Measurements from ENCODE around the gene HOXA7.

Gene HOXA7

GRCh38 chr7:27193335-27194001 is 37.0 kb upstream of the HOXA7 start:
- DNase-seq: no peak

DNA sequence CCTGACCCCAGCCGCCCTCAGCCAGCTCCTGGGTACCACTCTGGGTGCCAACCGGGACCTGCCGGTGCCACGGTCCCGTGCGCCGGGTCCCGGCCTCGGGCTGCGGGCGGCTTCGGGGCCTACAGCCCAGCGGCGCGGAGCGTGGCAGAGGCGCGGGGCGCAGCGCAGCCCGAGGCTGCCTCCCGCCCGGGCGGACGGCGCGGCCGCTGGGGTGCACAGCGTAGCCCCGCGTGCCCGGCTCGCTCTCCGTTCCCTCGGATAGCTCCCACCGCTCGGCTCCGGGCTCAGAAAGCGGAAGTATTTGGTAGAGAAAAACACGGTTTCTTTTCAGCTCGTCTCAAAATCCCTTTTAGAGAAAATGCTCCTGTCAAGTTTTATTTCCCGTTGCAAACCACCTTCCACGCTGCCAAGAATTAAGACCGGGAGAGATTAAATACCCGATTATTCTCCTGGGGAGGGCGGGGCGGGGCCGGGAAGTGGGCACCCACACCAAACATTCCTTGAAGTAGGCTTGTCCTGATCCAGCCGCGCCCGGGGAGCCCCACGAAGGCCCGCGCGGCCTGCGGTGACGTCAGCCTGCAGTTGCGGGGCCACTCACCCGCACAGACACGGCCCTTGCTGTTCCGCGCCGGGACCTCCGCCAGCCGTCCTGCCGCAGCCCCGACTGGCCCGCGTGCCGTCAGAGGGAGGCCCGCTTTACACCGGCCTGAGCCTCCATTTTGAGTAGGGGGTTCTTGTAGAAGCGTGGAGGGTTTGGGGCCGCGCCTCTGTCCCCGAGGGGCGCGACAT is 36.3 kb upstream of the HOXA7 start:
- DNase-seq: peak in 1 of 2 experiments; percentile 5

- DNase-seq: no peak
Measured at GRCh38 chr7:27191833-27192545, 35.5 kb upstream of the HOXA7 start.

DNA sequence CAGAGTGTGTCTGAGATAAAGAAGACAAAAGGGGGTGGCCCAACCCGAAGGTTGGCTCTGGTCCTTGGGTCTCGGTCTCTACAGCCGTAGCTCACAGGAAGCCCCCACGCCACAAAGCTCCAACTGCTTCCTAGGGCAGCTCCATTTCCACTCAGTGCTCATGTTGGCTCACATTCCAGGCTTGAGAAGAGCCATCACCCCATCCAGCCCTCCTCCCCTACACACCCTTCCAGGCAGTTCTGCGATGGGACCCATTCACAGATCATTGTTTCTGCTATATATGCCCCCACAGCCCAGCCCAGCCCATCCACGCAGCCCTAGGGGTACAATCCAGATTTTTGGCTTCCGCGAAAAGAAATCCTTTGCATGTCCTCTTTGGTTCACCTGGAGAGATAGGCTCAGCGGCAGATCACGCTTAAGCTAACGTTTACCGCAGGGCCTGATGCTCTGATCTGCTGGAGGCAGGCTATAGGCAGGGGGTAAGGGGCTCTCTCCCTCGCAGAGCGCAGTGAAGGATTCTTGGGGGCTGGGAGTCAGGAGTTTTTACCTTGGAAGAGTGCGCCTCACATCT is 34.8 kb upstream of the HOXA7 start:
- DNase-seq: no peak

GRCh38 chr7:27189997-27190748 is 33.7 kb upstream of the HOXA7 start:
- DNase-seq: no peak

DNA sequence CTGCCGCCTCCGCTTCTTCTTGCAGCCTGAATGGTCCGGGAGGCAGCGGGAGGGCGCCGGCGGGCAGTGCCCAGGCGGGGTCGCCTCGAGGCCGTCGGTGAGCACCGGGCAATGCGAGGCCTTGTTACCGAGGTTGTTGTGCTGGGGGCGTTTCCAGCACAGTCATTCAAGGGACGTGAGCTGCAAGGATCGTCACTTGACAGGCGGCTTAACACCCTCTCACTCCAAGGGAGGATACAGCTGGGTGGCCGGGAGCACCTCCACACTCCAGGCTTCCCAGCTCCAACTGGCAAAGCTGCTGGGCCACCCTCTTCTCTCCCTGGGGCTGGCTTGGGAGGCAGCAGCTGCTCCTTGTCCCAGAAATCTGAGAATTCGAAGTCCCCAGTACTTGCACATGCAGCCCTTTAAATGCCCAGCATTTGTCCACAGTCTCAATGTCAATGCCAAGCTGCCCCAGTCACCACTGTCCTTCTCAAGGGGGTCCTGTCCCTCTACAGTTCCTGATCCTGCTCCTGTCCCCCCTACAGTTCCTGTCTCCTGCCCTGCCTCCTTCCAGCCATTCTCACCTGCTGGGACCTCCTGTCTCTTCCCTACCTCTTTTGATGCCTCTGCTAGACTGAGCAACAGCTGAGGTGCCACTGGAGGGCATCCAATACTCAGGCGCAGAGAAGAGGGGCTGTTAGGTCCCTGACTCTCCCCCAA is 33.0 kb upstream of the HOXA7 start:
- no peak for DNase-seq

DNA sequence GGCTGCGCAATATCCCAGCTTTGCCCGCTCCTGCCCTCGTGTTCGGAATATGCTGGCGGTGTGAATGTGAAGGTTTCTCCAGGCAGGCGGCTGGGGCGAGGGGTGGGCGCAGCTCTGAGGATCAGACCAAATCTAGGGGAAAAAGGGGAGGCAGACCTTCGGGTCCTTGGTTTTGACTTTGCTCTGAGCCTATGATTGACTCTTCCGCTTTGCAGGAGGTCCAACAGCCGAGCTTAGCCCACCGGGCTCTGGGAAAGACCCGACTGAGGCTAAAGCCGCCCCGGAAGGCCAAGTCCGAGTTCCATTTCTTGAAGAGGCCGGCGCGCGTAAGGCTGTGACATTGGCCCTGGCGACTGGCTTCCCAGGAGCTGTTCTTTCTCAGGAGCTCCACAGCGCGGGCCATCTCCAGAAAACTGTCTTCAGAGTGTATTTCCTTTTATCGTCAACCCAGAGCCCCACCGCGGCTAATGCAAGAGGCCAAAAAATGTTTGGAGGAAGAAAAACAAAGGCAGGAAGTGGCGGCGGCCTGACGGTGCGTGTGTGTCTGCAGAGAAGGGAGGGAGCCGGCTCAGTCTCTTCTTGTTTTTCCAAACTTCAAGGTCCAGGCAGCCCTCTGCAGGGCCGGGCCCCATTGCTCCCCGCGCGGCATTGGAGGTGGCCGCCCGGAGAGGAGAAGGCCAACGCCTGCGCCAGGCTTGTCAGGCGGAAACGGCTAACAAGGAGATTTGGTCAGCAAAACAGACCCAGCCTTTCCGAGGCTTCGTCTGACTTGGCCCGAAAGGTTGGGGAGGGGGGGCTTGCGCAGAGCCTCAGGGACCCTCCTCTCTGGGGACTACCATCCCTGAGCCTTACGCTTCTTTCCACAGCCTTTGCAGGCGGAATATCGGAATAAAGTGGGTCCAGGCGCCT is 32.2 kb upstream of the HOXA7 start:
- DNase-seq: no peak

DNA sequence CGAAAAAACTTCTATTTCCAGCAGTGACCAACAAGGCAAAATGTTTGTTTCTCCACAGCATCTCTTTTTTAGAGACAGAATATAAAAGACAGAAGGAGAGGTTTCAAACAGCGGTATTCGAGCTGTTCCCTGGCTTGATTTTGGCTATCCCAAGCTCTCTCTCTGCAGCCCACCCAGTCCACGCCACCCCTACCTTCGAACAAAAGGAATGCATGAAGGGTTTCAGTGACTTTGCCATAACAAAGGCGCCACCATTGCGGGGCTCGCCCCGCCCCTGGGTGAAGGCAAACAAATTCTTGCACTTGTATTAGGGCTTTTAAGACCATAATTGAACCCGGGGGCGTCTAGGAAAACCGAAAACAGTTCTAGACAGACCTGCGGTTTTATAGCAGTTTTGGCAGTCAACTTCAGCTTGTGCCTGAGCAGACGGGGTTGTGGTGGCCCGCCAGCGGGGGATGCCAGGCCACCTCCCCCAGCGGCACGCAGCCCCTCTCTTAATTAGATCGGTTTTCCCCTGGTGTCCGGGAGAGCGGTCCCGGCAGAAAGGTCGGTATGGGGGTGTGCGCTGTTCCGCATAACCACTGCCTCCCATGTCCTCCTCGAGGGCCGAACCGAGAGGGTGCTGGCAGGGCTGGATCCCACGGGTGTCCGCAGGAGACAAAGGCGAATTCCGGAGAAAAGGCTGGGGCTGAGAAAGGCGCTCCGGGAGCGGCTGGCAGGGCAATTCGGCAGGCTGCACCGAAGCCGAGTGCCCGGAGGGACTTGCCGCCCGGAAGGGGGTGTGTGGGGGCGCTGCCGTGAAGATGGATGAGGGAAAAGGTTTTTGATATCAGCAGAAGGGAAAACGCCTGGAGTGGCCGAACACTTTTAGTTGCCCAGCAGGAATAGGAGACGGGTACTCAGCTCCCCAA is 31.3 kb upstream of the HOXA7 start:
- DNase-seq: no peak

DNA sequence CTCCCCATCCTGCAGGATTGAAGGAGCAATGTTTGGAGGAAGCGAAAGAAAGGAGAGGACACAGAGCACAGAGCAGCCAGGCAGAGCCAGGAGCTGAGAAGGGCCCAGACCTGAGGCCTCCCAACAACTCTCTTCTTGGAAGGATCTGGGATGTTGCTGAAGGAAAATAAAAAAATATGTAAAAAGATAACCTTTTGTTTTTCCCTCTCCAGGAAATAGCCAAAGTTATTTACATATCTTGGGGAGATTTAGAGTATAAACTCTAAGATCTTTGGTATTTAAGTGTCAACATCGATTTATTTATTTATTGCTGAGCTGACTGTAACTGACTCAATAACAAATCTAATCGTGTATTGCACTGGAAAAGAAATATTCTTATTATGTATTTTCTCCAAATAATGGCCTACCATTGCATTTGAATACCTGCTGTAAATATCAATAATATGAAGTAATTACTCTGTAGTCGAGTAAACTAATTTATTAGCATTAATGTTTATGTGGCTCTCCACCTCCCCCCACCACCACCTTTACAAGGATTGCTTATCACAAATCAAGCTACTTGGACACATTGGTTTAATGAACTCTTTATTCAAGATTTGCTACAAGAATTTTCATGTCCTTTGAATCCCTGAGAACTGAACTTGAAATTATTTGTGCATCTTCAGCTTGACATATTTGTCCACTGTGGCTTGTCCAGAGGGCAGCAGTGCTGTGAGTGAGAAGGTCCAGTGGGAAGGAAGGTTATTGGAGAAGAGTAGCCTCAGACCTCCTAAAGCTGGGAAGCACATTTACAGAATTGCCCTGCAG is 30.4 kb upstream of the HOXA7 start:
- no peak for DNase-seq

DNA sequence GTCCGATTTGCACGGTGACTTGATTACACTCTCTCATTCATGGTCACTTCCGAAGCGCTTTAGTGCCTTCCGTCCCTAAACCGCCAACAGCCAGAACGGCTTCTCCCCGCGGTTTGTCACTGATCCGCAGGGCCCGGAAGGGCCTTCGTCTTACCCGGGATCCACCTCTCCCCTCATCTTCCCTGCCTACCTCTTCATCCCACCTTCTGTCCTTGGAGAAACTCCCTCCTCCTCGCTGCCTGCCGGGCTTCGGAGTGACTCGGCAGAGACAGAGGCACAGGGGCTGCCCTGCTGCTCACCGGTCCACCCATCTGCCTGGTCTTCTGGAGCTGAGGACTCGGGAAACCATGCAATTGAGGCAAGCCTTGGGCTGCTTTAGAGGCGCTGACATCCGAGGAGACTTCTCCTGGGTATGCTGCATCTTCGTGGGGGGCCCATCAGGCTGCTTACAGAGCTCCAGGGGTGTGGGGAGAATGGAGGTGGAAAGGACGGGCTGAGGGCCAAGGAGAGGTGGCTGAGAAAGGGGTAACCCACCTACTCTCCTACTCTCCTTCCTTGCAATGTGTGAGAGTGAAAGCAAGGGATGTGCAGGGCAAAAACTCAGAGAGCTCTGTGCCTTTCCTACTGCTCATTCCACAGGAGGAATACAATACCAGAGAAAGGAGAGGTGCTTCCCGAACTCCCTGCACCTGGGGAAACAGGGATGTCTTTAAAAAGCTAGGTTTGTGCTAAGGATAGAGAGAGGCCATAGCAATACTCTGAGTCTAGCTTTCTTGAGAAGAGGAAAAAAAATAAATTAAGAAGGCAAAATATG is 29.6 kb upstream of the HOXA7 start:
- no peak for DNase-seq

GRCh38 chr7:27185013-27185853 is 28.8 kb upstream of the HOXA7 start, which contains the start of gene HOXA11:
Gene HOXA11 (minus strand): TSS chr7:27185232. CDS start chr7:27185144, 88 bp downstream.
- DNase-seq: no peak

DNA sequence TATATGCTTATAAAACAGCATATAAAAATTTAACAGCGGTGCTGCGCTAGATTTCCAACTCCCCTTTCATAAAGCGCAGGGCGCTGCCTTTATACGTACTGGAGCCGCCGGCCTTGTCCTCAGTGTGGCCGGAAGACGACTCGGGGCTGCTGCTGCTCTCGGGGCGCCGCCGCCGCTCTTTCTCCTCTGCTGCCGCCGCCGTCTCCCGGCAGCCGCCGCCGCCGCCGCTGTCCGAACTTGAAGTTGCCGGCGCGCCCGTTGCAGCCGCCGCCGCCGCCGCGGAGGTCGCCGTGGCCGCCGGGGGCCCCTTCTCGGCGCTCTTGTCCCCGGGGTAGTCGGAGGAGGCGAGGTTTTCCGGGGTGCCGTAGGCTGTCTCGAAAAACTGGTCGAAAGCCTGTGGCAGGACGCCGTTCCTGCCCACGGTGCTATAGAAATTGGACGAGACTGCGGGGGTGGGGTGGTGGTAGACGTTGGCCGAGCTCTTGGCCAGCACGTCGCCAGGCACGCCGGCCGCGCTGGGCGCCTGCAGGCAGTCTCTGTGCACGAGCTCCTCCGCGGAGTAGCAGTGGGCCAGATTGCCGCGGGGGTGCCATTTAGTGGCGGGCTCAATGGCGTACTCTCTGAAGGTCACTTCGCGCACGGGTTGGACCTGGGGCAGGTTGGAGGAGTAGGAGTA is 28.0 kb upstream of the HOXA7 start:
- no peak for DNase-seq

DNA sequence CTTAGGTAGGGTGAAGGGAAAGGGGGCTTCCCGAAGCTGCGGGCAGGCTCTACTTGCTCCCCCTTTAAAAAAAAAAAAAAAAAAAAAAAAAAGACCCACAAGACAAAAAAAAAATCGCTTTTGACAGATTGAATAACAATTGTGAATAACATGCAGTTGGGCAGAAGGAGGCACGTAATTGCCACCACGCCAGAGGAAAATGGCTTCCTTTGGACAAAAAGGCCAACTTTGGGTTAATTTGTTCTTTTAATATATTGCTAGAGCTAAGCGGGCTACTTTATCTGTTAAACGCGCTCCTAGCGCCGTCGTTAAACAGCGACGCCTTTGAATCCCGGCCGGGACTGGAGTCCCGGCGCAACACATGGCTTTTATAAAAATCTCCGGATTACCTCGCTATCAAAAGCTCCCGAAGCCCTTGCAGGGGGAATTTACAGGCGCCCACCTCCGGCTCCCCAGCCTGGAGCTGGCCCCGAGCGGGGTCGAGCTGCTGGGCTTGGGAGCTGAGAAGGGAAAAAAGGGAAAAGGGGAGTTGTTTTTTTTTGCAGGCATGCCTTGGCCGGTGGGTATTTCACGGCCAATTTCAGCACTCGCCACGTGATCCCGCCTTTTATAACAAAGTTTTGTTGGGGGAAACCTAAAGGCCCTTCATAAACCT is 27.3 kb upstream of the HOXA7 start:
- no peak for DNase-seq

GRCh38 chr7:27182861-27183681 is 26.6 kb upstream of the HOXA7 start:
- no peak for DNase-seq

DNA sequence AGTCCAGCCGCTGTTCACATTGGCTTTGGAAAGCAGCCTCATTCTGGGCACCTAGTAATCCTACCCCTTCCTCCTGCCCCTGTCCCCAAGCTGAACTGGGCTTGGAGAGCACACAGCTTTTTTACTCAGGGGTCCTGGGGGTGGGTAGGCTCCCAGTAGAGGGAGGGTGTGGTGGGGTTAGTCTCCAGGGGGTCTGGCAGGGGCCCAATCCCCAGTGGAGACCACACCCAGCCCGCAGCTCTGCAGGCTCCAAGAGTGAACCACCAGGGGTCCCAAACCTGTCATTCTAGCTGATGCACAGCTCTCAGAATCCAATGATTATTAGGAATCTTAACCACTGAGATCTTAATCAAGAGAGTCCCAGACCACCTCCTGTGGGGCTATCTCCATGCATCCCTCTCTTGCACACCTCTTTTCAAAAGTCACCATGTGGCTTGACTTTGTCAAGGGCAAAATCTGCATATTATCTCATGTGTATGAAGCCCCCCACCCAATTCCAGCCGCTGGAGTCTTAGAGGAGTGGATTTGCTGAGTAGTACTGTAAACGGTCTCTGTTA is 25.9 kb upstream of the HOXA7 start:
- no peak for DNase-seq
